OCI-M1 (cell line): ENCODE measurements around the gene STAT6.
"Not testable (repeated sequence)": the region's sequence is repeated elsewhere in the genome, so short reads cannot be mapped to it uniquely, and the experiment has no call there.

Source experiments
- DNase-seq: peaks from one replicate; lab custom pipeline; 2025; lab: John Stamatoyannopoulos, UW

Gene STAT6

GRCh38 chr12:57126561-57126960 lies 15.4 kb upstream of the STAT6 start:
- DNase-seq, result peak; percentile 24

- DNase-seq, result no peak
Observed at GRCh38 chr12:57126061-57126460, 14.9 kb upstream of the STAT6 start.

GRCh38 chr12:57124261-57124877 lies 13.2 kb upstream of the STAT6 start:
- peak; percentile 85 for DNase-seq

GRCh38 chr12:57123813-57124212 lies 12.7 kb upstream of the STAT6 start:
- no peak for DNase-seq

GRCh38 chr12:57120718-57121117 lies 9.6 kb upstream of the STAT6 start:
- not testable (repeated sequence) for DNase-seq

- no peak for DNase-seq
Observed at GRCh38 chr12:57119294-57120085, 8.3 kb upstream of the STAT6 start.

GRCh38 chr12:57118711-57119271 lies 7.6 kb upstream of the STAT6 start:
- peak; percentile 67 for DNase-seq

GRCh38 chr12:57116580-57117281 lies 5.6 kb upstream of the STAT6 start:
- no peak for DNase-seq

- DNase-seq, result no peak
Observed at GRCh38 chr12:57112492-57113294, 1.5 kb upstream of the STAT6 start.

- DNase-seq, result peak; percentile 93
Observed at GRCh38 chr12:57110104-57111030, 795 bp downstream of the STAT6 start.

GRCh38 chr12:57109207-57110103 lies 1.7 kb downstream of the STAT6 start:
- no peak for DNase-seq

GRCh38 chr12:57107456-57108155 lies 3.6 kb downstream of the STAT6 start:
- DNase-seq, result no peak

- no peak for DNase-seq
Observed at GRCh38 chr12:57106021-57106708, 5.0 kb downstream of the STAT6 start.

GRCh38 chr12:57105011-57105753 lies 6.0 kb downstream of the STAT6 start:
- no peak for DNase-seq

GRCh38 chr12:57104292-57104910 lies 6.8 kb downstream of the STAT6 start:
- no peak for DNase-seq

GRCh38 chr12:57103856-57104255 lies 7.3 kb downstream of the STAT6 start:
- no peak for DNase-seq
